Naive B cell (primary cell): ENCODE measurements around the gene SNX2. TPM values are rescaled to one million over a fixed set of nuclear protein-coding genes. Genes with fewer than 3 reads are reported as not detected.

Experiments used
- polyA plus RNA-seq, 6 donors: library from polyadenylated mRNA; unstranded; fragments of 300-500 nt; fragmentation: Illumina TruSeq; gene quantifications; one replicate each; pipeline ENCODE4 v1.2.3, GENCODE V29; 2021; ENCODE audit warnings: low read depth in 6 of 6

The SNX2 gene
- polyA plus RNA-seq, 6 donors from 2014 or later: 457 to 756 (median 632) TPM

Other genes starting within 250 kb of the SNX2 start
- 1 to 10 TPM in 4 of 6 donors, under 1 TPM in 2; 0.65 to 2.9 (median 2.1) TPM for gene SNX24, start 70.5 kb downstream of the SNX2 start, polyA plus RNA-seq